ENCODE measurements around the gene FILIP1L.

- TF ChIP-seq, protein P1, sequence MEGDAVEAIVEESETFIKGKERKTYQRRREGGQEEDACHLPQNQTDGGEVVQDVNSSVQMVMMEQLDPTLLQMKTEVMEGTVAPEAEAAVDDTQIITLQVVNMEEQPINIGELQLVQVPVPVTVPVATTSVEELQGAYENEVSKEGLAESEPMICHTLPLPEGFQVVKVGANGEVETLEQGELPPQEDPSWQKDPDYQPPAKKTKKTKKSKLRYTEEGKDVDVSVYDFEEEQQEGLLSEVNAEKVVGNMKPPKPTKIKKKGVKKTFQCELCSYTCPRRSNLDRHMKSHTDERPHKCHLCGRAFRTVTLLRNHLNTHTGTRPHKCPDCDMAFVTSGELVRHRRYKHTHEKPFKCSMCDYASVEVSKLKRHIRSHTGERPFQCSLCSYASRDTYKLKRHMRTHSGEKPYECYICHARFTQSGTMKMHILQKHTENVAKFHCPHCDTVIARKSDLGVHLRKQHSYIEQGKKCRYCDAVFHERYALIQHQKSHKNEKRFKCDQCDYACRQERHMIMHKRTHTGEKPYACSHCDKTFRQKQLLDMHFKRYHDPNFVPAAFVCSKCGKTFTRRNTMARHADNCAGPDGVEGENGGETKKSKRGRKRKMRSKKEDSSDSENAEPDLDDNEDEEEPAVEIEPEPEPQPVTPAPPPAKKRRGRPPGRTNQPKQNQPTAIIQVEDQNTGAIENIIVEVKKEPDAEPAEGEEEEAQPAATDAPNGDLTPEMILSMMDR (IDR thresholded peaks at IDR 0.05; ENCODE audit: borderline replicate concordance, extremely low read depth, low read length, poor library complexity, severe bottlenecking): no peak
- no peak for TF ChIP-seq EZH2 (IDR thresholded peaks at IDR 0.05; ENCODE audit: borderline replicate concordance, low read depth, low read length, severe bottlenecking)
Measured at GRCh38 chr3:100106094-100106493, 8.2 kb downstream of the FILIP1L start.
